Parathyroid adenoma (tissue), 2 donors: ENCODE data around the gene LFNG.

ENCODE experiments used
- H2AFZ ChIP-seq: fragments of 300-600 bp; sonication (generic); one replicate; pipeline ENCODE4 v1.7.0; 2017; ENCODE audit warnings: antibody characterized with exemption, mild to moderate bottlenecking
- H3K27ac ChIP-seq: fragments of 300-600 bp; sonication (generic); one replicate; pipeline ENCODE4 v1.7.0; 2017
- H3K27me3 ChIP-seq: fragments of 300-600 bp; sonication (generic); one replicate; pipeline ENCODE4 v1.7.0; 2017; ENCODE audit warnings: low read length; ENCODE audit not compliant: control insufficient read depth, insufficient read depth
- H3K36me3 ChIP-seq: fragments of 300-600 bp; sonication (generic); one replicate; pipeline ENCODE4 v1.7.0; 2017; ENCODE audit warnings: low read length; ENCODE audit not compliant: control insufficient read depth, insufficient read depth
- H3K4me1 ChIP-seq: fragments of 300-600 bp; sonication (generic); one replicate; pipeline ENCODE4 v1.7.0; 2017; ENCODE audit warnings: control low read depth
- H3K4me2 ChIP-seq: fragments of 300-600 bp; sonication (generic); one replicate; pipeline ENCODE4 v1.7.0; 2017; ENCODE audit warnings: low read length
- H3K4me3 ChIP-seq: fragments of 300-600 bp; sonication (generic); one replicate; pipeline ENCODE4 v1.7.0; 2017; ENCODE audit warnings: low read depth, low read length
- H3K79me2 ChIP-seq: fragments of 300-600 bp; sonication (generic); one replicate; pipeline ENCODE4 v1.7.0; 2017; ENCODE audit warnings: control low read depth
- H3K9ac ChIP-seq: fragments of 300-600 bp; sonication (generic); one replicate; pipeline ENCODE4 v1.7.0; 2017; ENCODE audit warnings: mild to moderate bottlenecking
- H3K9me3 ChIP-seq: fragments of 300-600 bp; sonication (generic); one replicate; pipeline ENCODE4 v1.7.0; 2017; ENCODE audit warnings: low read length; ENCODE audit not compliant: control insufficient read depth
- TF ChIP-seq, protein P1 (sequence below): fragments of 300-600 bp; sonication (generic); IDR thresholded peaks from one replicate; pipeline ENCODE4 v1.7.0; 2017; ENCODE audit warnings: antibody characterized with exemption, mild to moderate bottlenecking
- donor health status: primary hyperparathyroidism.

LFNG gene

DNA sequence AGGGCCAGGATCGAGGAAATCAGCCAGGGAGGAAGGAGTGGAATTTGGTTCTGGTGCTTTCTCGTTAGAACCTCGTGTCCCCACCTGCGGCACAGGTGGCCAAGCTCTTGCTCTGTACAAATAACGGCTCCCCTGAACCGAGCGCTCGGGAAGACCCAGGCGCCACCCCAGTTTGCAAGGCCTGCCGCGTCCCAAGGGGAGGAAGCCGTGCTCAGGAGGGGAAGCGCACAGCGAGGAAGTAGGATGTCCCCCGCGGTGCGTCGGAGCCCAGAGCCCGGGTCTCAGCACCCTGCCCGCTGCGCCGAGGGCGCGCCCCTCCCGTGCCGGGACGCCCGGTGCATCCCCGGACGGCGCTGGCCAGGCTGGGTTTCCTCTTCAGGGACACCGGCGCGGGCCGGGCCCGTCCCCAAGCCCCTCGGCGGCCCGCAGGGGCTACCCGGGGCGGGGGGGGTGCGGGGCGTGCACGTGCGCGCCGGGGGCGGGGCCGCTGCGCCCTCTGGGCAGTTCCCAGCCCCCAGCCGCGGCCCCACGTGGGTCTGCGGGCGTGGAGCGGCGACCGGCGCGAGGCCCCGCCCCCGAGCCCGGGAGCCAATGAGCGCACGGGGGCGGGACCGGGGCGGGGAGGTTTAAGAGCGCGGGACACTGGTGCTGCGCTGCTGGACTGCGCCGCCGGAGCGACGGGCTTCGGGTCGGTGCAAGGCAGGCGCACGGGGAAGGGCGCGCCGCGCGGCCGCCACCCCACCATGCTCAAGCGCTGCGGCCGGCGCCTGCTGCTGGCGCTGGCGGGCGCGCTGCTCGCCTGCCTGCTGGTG, at the start of gene LFNG:
Gene LFNG, plus strand, starts transcription at position 656 of the 812 bp plus-strand sequence. Its CDS starts 88 bp downstream, at position 744.
- no peak within 1 kb of the TSS for H3K9ac ChIP-seq
- H3K36me3 ChIP-seq, result no peaks in the 10 kb centered on the region
- no peaks in the 10 kb centered on the region for H3K79me2 ChIP-seq
- no peaks in the 10 kb centered on the region for H3K4me1 ChIP-seq
- H3K9me3 ChIP-seq, result no peaks in the 10 kb centered on the region
- peak within 1 kb of the TSS; percentile 75 for H3K4me2 ChIP-seq
- peak within 1 kb of the TSS; percentile 69 for H2AFZ ChIP-seq
- H3K27ac ChIP-seq, result no peak within 1 kb of the TSS
- no peaks in the 10 kb centered on the region for H3K27me3 ChIP-seq
- TF ChIP-seq, protein P1, sequence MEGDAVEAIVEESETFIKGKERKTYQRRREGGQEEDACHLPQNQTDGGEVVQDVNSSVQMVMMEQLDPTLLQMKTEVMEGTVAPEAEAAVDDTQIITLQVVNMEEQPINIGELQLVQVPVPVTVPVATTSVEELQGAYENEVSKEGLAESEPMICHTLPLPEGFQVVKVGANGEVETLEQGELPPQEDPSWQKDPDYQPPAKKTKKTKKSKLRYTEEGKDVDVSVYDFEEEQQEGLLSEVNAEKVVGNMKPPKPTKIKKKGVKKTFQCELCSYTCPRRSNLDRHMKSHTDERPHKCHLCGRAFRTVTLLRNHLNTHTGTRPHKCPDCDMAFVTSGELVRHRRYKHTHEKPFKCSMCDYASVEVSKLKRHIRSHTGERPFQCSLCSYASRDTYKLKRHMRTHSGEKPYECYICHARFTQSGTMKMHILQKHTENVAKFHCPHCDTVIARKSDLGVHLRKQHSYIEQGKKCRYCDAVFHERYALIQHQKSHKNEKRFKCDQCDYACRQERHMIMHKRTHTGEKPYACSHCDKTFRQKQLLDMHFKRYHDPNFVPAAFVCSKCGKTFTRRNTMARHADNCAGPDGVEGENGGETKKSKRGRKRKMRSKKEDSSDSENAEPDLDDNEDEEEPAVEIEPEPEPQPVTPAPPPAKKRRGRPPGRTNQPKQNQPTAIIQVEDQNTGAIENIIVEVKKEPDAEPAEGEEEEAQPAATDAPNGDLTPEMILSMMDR, result no peak
- peak within 1 kb of the TSS; percentile 34 for H3K4me3 ChIP-seq

GRCh38 chr7:2470204-2471021, 49.2 kb upstream of the LFNG start:
- no peaks in the 10 kb centered on the region for H3K79me2 ChIP-seq
- no peaks in the 10 kb centered on the region for H3K9me3 ChIP-seq
- peaks cover 7% of the 10 kb centered on the region for H3K4me1 ChIP-seq
- H3K9ac ChIP-seq, result no peak overlapping the region
- H2AFZ ChIP-seq, result no peak overlapping the region
- H3K36me3 ChIP-seq, result no peaks in the 10 kb centered on the region
- H3K4me2 ChIP-seq, result no peak overlapping the region
- H3K27me3 ChIP-seq, result no peaks in the 10 kb centered on the region
- TF ChIP-seq, protein P1, result no peak
- H3K27ac ChIP-seq, result no peak overlapping the region
- no peak overlapping the region for H3K4me3 ChIP-seq

DNA sequence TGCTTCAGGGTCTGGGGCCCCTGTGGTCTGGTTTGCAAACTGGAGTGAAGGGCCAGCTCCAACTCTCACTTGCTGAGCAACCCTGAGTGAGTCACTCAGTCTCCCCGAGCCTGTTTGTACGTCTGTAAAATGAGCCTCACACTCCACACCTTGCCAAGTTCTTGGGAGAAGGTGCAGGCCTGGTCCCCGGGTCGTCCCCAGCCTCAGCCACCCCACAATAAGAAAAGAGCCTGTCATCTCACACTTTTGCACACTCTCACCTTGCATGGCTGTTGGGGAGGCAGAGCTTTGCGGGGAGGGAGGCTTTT, 48.6 kb upstream of the LFNG start:
- no peak overlapping the region for H3K27ac ChIP-seq

DNA sequence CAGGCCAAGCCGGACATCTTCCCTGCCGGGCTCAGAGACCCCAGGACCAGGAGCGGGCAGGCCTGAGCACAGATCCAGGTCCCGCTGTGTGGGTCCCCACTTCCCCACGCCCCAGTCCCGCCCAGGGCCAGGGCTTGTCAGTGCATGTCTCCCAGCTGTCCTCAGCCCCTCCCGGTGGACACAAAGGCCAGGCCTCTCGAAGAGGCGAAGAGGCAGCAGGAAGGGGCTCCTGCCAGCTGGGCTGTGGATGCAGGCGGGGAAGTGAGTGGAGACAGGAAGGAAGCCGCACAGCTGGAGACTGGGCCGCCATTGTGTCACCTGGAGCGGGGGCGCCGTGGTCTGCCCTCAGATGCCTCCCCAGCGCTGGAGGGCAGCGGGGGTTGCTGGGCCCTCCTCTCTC, 48.2 kb upstream of the LFNG start:
- Histone ChIP-seq H3K4me2 (no peak overlapping the region), H3K36me3 (no peaks in the 10 kb centered on the region), H3K27ac (no peak overlapping the region), H3K4me3 (no peak overlapping the region), H2AFZ (no peak overlapping the region), H3K4me1 (peaks cover 7% of the 10 kb centered on the region), H3K9ac (no peak overlapping the region), H3K9me3 (no peaks in the 10 kb centered on the region), H3K79me2 (no peaks in the 10 kb centered on the region), H3K27me3 (no peaks in the 10 kb centered on the region)
- TF ChIP-seq, protein P1, result no peak

More for the DNA sequence above, 48.6 kb upstream of the LFNG start:
- no peaks in the 10 kb centered on the region for H3K36me3 ChIP-seq
- no peaks in the 10 kb centered on the region for H3K9me3 ChIP-seq
- peaks cover 7% of the 10 kb centered on the region for H3K4me1 ChIP-seq
- no peaks in the 10 kb centered on the region for H3K27me3 ChIP-seq
- no peak overlapping the region for H3K4me3 ChIP-seq
- no peaks in the 10 kb centered on the region for H3K79me2 ChIP-seq
- no peak overlapping the region for H2AFZ ChIP-seq
- H3K9ac ChIP-seq, result no peak overlapping the region
- H3K4me2 ChIP-seq, result no peak overlapping the region
- TF ChIP-seq, protein P1, result no peak
